Liver (tissue), 9 donors: Measurements from ENCODE around the gene KCNIP4. TPM values are rescaled to one million over a fixed set of nuclear protein-coding genes. Genes with fewer than 3 reads are reported as not detected.

Experiments
- DNase-seq: peaks from one replicate; pipeline ENCODE4 v3.0.0-alpha.2; 2017; ENCODE audit warnings: low spot score
- H3K27ac ChIP-seq, 2 donors: one replicate each; pipeline ENCODE4 v1.7.0; 2013; ENCODE audit warnings: inconsistent platforms in 2 of 2, low read length in 2 of 2, control low read depth in 1 of 2, low read depth in 1 of 2, mild to moderate bottlenecking in 1 of 2
- H3K27me3 ChIP-seq, 4 donors: one replicate each; pipeline versions ENCODE4 v1.6.1 to v1.7.0; 2013; ENCODE audit warnings: low read length in 3 of 4, inconsistent platforms in 1 of 4, mild to moderate bottlenecking in 1 of 4, moderate library complexity in 1 of 4; ENCODE audit not compliant: control insufficient read depth in 4 of 4, insufficient read depth in 4 of 4
- H3K36me3 ChIP-seq, 4 donors: one replicate each; pipeline versions ENCODE4 v1.6.1 to v1.7.0; 2013; ENCODE audit warnings: low read length in 3 of 4, mild to moderate bottlenecking in 3 of 4, low read depth in 1 of 4, moderate library complexity in 1 of 4; ENCODE audit not compliant: control insufficient read depth in 4 of 4, insufficient read depth in 3 of 4
- H3K4me1 ChIP-seq, 4 donors: one replicate each; pipeline versions ENCODE4 v1.6.1 to v1.7.0; 2013; ENCODE audit warnings: low read length in 3 of 4, mild to moderate bottlenecking in 3 of 4, moderate library complexity in 1 of 4; ENCODE audit not compliant: control insufficient read depth in 4 of 4, insufficient read depth in 4 of 4
- H3K4me3 ChIP-seq, 3 donors: one replicate each; pipeline versions ENCODE4 v1.6.1 to v1.7.0; 2013; ENCODE audit warnings: low read length in 3 of 3, control low read depth in 1 of 3, low read depth in 1 of 3, mild to moderate bottlenecking in 1 of 3
- H3K9ac ChIP-seq, 2 donors: one replicate each; pipeline ENCODE4 v1.7.0; 2013; ENCODE audit warnings: low read length in 2 of 2, mild to moderate bottlenecking in 2 of 2, moderate library complexity in 2 of 2, control low read depth in 1 of 2, low read depth in 1 of 2
- H3K9me3 ChIP-seq, 4 donors: one replicate each; pipeline versions ENCODE4 v1.6.1 to v1.7.0; 2013; ENCODE audit warnings: low read length in 3 of 4; ENCODE audit not compliant: control insufficient read depth in 4 of 4
- FOXA2 ChIP-seq: IDR thresholded peaks from 2 replicates; pipeline ENCODE4 v1.6.1; 2016; ENCODE audit warnings: antibody characterized with exemption
- GABPA ChIP-seq, 2 donors: IDR thresholded peaks in 1 of 2; conservative IDR thresholded peaks in 1 of 2; 2 replicates each; pipeline ENCODE4 v1.6.1; 2016; ENCODE audit warnings: antibody characterized with exemption in 2 of 2, mild to moderate bottlenecking in 1 of 2, moderate library complexity in 1 of 2
- HNF4G ChIP-seq: IDR thresholded peaks from 2 replicates; pipeline ENCODE4 v1.6.1; 2016; ENCODE audit warnings: antibody characterized with exemption
- JUND ChIP-seq, 2 donors: IDR thresholded peaks; 2 replicates each; pipeline ENCODE4 v1.6.1; 2016; ENCODE audit warnings: antibody characterized with exemption in 2 of 2
- NR2F2 ChIP-seq: IDR thresholded peaks from 2 replicates; pipeline ENCODE4 v1.6.1; 2016; ENCODE audit warnings: antibody characterized with exemption
- RAD21 ChIP-seq, 2 donors: IDR thresholded peaks; 2 replicates each; pipeline ENCODE4 v1.6.1; 2016; ENCODE audit warnings: antibody characterized with exemption in 2 of 2, mild to moderate bottlenecking in 2 of 2
- RXRA ChIP-seq, 2 donors: IDR thresholded peaks; 2 replicates each; pipeline ENCODE4 v1.6.1; 2017 to 2018; ENCODE audit warnings: antibody characterized with exemption in 2 of 2, mild to moderate bottlenecking in 1 of 2
- SP1 ChIP-seq: IDR thresholded peaks from 2 replicates; pipeline ENCODE4 v1.6.1; 2018; ENCODE audit warnings: antibody characterized with exemption, mild to moderate bottlenecking
- TAF1 ChIP-seq: conservative IDR thresholded peaks from 2 replicates; pipeline ENCODE4 v1.6.1; 2016; ENCODE audit warnings: antibody characterized with exemption, mild to moderate bottlenecking
- WGBS: extraction: QIAGEN DNeasy Blood & Tissue Kit; methylation state at CpG from one replicate; pipeline ENCODE4 v1.1.7; 2013; 5-methylcytosine and 5-hydroxymethylcytosine counted together
- polyA plus RNA-seq, 2 donors: library from polyadenylated mRNA; stranded (reverse) in 1 of 2; unstranded in 1 of 2; fragments of 200-250 nt in 1 of 2; fragments of >200 nt in 1 of 2; fragmentation: Nextera tagmentation in 1 of 2; extraction: Ambion mirVana in 1 of 2; gene quantifications; one replicate each; pipeline versions ENCODE4 v1.2.1 to v1.2.3, GENCODE V29; 2013 to 2015
- total RNA-seq, 2 donors: library from RNA; depleted of rRNA; stranded (reverse); fragments of >200 nt; gene quantifications; one replicate each; pipeline ENCODE4 v1.2.3, GENCODE V29; 2014
- TF ChIP-seq, protein P1 (sequence below): IDR thresholded peaks from 2 replicates; pipeline ENCODE4 v1.6.1; 2016; ENCODE audit warnings: antibody characterized with exemption
- TF ChIP-seq, protein P2 (sequence below): IDR thresholded peaks from 2 replicates; pipeline ENCODE4 v1.6.1; 2016; ENCODE audit warnings: antibody characterized with exemption
- TF ChIP-seq, protein P3 (sequence below): IDR thresholded peaks from 2 replicates; pipeline ENCODE4 v1.6.1; 2016; ENCODE audit warnings: antibody characterized with exemption, mild to moderate bottlenecking
- TF ChIP-seq, protein P4 (sequence below): fragments of 150-350 bp; IDR thresholded peaks from 2 replicates; pipeline ENCODE4 v1.5.1; 2017; ENCODE audit warnings: improper control_type of control experiment, low read depth, low read length; ENCODE audit not compliant: missing input control
- TF ChIP-seq, protein P5 (sequence below): IDR thresholded peaks from 2 replicates; pipeline ENCODE4 v1.6.1; 2016; ENCODE audit warnings: antibody characterized with exemption
- donor health status: healthy.
- donor health status: healthy.
- donor health status: healthy.
- donor health status: healthy.
- donor health status: healthy.

The KCNIP4 gene
- total and polyA plus RNA-seq, 4 donors: 0.08 to 0.14 TPM; not detected in 2

DNA sequence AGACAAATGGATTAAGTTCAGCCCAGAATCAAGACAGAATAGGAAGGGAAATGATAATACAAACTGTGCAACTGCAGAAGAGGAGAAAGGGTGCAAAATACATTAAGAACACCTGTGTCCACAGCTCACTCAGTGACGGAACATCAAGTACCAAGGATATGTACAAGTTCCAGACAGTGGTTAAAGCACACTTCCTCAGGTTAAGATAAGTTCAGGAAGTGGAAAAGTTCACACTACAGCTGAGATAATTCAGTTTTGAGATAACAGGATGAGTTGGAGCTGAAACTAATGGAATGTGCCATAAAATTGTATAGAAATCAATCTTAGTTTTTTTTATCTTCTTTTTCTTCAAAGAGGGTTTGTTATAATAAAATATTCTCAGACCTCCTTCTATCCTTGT is 419.4 kb downstream of the KCNIP4 start:
- TF ChIP-seq RXRA (IDR thresholded peaks at IDR 0.05) (no peak), RAD21 (IDR thresholded peaks at IDR 0.05) (no peak), JUND (IDR thresholded peaks at IDR 0.05) (no peak)
- TF ChIP-seq, protein P1, sequence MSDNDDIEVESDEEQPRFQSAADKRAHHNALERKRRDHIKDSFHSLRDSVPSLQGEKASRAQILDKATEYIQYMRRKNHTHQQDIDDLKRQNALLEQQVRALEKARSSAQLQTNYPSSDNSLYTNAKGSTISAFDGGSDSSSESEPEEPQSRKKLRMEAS: no peak
- no peak for DNase-seq
- Histone ChIP-seq H3K36me3 (no peaks in the 10 kb centered on the region), H3K27ac (no peak overlapping the region), H3K4me1 (no peaks in the 10 kb centered on the region), H3K27me3 (peaks cover 0 to 2% (median 0%) of the 10 kb centered on the region in 4 donors), H3K9ac (no peak overlapping the region), H3K4me3 (no peak overlapping the region), H3K9me3 (no peaks in the 10 kb centered on the region)
- 58% methylated on average over 1 of the region's 1 CpG for WGBS

DNA sequence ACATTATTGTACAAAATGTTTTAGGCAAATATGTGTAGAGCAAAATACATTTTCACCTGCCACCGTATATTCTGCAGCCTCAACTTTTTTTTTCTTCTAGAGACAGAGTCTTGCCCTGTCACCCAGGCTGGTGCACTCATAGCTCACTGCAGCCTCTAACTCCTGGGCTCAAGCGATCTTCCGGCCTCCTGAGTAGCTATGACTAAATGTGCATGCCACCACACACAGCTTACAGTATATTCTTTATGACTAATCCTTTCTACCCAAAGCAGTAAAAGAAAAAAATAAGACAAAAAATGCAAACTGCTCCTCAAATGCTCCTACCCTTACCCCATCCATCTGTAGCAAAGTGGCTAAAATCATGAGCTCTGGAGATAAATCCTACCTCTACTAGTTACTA is 426.3 kb downstream of the KCNIP4 start:
- Histone ChIP-seq H3K4me3 (no peak overlapping the region), H3K27ac (no peak overlapping the region), H3K9me3 (no peaks in the 10 kb centered on the region), H3K36me3 (no peaks in the 10 kb centered on the region), H3K9ac (no peak overlapping the region), H3K27me3 (peaks cover 0 to 5% (median 0%) of the 10 kb centered on the region in 4 donors), H3K4me1 (no peaks in the 10 kb centered on the region)
- WGBS: 86% methylated on average over 3 of the region's 3 CpGs
- TF ChIP-seq NR2F2 (no peak), JUND (IDR thresholded peaks at IDR 0.05) (no peak), FOXA2 (no peak), SP1 (no peak), HNF4G (no peak), GABPA (IDR thresholded peaks at IDR 0.05 in 1 of 2, conservative IDR thresholded peaks at IDR 0.05 in 1 of 2) (no peak), TAF1 (no peak)
- TF ChIP-seq, protein P2, sequence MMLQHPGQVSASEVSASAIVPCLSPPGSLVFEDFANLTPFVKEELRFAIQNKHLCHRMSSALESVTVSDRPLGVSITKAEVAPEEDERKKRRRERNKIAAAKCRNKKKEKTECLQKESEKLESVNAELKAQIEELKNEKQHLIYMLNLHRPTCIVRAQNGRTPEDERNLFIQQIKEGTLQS: no peak
- TF ChIP-seq, protein P3, sequence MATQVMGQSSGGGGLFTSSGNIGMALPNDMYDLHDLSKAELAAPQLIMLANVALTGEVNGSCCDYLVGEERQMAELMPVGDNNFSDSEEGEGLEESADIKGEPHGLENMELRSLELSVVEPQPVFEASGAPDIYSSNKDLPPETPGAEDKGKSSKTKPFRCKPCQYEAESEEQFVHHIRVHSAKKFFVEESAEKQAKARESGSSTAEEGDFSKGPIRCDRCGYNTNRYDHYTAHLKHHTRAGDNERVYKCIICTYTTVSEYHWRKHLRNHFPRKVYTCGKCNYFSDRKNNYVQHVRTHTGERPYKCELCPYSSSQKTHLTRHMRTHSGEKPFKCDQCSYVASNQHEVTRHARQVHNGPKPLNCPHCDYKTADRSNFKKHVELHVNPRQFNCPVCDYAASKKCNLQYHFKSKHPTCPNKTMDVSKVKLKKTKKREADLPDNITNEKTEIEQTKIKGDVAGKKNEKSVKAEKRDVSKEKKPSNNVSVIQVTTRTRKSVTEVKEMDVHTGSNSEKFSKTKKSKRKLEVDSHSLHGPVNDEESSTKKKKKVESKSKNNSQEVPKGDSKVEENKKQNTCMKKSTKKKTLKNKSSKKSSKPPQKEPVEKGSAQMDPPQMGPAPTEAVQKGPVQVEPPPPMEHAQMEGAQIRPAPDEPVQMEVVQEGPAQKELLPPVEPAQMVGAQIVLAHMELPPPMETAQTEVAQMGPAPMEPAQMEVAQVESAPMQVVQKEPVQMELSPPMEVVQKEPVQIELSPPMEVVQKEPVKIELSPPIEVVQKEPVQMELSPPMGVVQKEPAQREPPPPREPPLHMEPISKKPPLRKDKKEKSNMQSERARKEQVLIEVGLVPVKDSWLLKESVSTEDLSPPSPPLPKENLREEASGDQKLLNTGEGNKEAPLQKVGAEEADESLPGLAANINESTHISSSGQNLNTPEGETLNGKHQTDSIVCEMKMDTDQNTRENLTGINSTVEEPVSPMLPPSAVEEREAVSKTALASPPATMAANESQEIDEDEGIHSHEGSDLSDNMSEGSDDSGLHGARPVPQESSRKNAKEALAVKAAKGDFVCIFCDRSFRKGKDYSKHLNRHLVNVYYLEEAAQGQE: no peak
- TF ChIP-seq, protein P1: no peak
- TF ChIP-seq, protein P4, sequence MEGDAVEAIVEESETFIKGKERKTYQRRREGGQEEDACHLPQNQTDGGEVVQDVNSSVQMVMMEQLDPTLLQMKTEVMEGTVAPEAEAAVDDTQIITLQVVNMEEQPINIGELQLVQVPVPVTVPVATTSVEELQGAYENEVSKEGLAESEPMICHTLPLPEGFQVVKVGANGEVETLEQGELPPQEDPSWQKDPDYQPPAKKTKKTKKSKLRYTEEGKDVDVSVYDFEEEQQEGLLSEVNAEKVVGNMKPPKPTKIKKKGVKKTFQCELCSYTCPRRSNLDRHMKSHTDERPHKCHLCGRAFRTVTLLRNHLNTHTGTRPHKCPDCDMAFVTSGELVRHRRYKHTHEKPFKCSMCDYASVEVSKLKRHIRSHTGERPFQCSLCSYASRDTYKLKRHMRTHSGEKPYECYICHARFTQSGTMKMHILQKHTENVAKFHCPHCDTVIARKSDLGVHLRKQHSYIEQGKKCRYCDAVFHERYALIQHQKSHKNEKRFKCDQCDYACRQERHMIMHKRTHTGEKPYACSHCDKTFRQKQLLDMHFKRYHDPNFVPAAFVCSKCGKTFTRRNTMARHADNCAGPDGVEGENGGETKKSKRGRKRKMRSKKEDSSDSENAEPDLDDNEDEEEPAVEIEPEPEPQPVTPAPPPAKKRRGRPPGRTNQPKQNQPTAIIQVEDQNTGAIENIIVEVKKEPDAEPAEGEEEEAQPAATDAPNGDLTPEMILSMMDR: no peak
- TF ChIP-seq, protein P5, sequence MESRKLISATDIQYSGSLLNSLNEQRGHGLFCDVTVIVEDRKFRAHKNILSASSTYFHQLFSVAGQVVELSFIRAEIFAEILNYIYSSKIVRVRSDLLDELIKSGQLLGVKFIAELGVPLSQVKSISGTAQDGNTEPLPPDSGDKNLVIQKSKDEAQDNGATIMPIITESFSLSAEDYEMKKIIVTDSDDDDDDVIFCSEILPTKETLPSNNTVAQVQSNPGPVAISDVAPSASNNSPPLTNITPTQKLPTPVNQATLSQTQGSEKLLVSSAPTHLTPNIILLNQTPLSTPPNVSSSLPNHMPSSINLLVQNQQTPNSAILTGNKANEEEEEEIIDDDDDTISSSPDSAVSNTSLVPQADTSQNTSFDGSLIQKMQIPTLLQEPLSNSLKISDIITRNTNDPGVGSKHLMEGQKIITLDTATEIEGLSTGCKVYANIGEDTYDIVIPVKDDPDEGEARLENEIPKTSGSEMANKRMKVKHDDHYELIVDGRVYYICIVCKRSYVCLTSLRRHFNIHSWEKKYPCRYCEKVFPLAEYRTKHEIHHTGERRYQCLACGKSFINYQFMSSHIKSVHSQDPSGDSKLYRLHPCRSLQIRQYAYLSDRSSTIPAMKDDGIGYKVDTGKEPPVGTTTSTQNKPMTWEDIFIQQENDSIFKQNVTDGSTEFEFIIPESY: no peak
- no peak for DNase-seq
